Fibroblast of mammary gland (primary cell): ENCODE results near the gene ZNF850.
"Not testable (repeated sequence)": the region's sequence is repeated elsewhere in the genome, so short reads cannot be mapped to it uniquely, and the experiment has no call there.

Experiments
- DNase-seq: peaks from one replicate; pipeline ENCODE4 v3.0.0-alpha.2; 2010; ENCODE audit warnings: low read depth
- H3K4me3 ChIP-seq: 2 replicates; pipeline ENCODE4 v1.5.1; 2011; ENCODE audit warnings: low read depth, mild to moderate bottlenecking, low read length, moderate library complexity; ENCODE audit not compliant: control insufficient read depth
- CTCF ChIP-seq: conservative IDR thresholded peaks from 2 replicates; pipeline ENCODE4 v1.5.1; 2011; ENCODE audit warnings: low read depth, low read length, inconsistent platforms; ENCODE audit not compliant: control insufficient read depth, insufficient read depth

The ZNF850 gene

GRCh38 chr19:36748431-36749275 is 24.0 kb downstream of the ZNF850 start:
- TF ChIP-seq CTCF = no peak
- H3K4me3 ChIP-seq = no peak overlapping the region
- DNase-seq = no peak

- H3K4me3 ChIP-seq = no peak overlapping the region
- no peak for DNase-seq
- no peak for TF ChIP-seq CTCF
Measured at GRCh38 chr19:36747750-36748149, 24.9 kb downstream of the ZNF850 start.

GRCh38 chr19:36745870-36746269 is 26.7 kb downstream of the ZNF850 start:
- DNase-seq = no peak
- TF ChIP-seq CTCF = no peak
- no peak overlapping the region for H3K4me3 ChIP-seq

GRCh38 chr19:36736166-36736565 is 36.4 kb downstream of the ZNF850 start:
- not testable (repeated sequence) for H3K4me3 ChIP-seq, DNase-seq

- DNase-seq = peak; percentile 7
- no peak for TF ChIP-seq CTCF
- no peak overlapping the region for H3K4me3 ChIP-seq
Measured at GRCh38 chr19:36719687-36720556, 52.7 kb downstream of the ZNF850 start.

GRCh38 chr19:36709423-36709822 is 63.2 kb downstream of the ZNF850 start:
- DNase-seq = no peak
- TF ChIP-seq CTCF = no peak
- H3K4me3 ChIP-seq = no peak overlapping the region

GRCh38 chr19:36707134-36707533 is 65.5 kb downstream of the ZNF850 start:
- H3K4me3 ChIP-seq = no peak overlapping the region
- TF ChIP-seq CTCF = no peak

More at GRCh38 chr19:36707134-36707533, 65.5 kb downstream of the ZNF850 start:
- no peak for DNase-seq
